Measurements from ENCODE around the gene PRICKLE2. TPM values are rescaled to one million over a fixed set of nuclear protein-coding genes. Genes with fewer than 3 reads are reported as not detected.

PRICKLE2 gene
- total RNA-seq, 2 donors from 2014 or later: 27.9 to 42.3 TPM

DNA sequence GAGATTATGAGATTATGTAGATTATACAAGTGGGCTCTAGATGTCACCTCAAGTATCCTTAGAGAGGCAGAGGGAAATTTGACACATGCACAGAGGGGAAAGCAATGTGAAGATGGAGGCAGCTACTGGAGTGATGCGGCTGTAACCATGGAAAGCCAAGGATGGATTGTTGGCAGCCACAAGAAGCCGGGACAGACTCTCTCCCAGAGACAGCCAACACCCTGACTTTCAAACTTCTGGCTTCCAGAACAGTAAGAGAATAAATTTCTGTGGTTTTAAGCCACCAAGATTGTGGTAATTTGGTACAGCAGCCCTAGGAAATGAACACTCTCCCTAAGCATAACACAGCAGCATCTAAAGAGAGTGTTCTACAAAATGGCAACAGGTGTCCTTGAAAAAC is 34.4 kb upstream of the PRICKLE2 start:
- TF ChIP-seq, protein P1, sequence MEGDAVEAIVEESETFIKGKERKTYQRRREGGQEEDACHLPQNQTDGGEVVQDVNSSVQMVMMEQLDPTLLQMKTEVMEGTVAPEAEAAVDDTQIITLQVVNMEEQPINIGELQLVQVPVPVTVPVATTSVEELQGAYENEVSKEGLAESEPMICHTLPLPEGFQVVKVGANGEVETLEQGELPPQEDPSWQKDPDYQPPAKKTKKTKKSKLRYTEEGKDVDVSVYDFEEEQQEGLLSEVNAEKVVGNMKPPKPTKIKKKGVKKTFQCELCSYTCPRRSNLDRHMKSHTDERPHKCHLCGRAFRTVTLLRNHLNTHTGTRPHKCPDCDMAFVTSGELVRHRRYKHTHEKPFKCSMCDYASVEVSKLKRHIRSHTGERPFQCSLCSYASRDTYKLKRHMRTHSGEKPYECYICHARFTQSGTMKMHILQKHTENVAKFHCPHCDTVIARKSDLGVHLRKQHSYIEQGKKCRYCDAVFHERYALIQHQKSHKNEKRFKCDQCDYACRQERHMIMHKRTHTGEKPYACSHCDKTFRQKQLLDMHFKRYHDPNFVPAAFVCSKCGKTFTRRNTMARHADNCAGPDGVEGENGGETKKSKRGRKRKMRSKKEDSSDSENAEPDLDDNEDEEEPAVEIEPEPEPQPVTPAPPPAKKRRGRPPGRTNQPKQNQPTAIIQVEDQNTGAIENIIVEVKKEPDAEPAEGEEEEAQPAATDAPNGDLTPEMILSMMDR (IDR thresholded peaks at IDR 0.05): no peak
- Histone ChIP-seq H3K4me3 (no peak overlapping the region), H3K27me3 (replicated peaks; ENCODE audit: insufficient read depth) (no peaks in the 10 kb centered on the region), H3K27ac (no peak overlapping the region), H3K4me1 (ENCODE audit: control insufficient read depth in 1 of 2, low read depth in 2 of 2) (peaks cover 14 to 47% of the 10 kb centered on the region in 2 donors), H3K9me3 (no peaks in the 10 kb centered on the region), H3K36me3 (no peaks in the 10 kb centered on the region)
- no peak for ATAC-seq (ENCODE audit: insufficient number of reproducible peaks, low FRiP score, low read depth)
- no peak for DNase-seq (ENCODE audit: low spot score)

DNA sequence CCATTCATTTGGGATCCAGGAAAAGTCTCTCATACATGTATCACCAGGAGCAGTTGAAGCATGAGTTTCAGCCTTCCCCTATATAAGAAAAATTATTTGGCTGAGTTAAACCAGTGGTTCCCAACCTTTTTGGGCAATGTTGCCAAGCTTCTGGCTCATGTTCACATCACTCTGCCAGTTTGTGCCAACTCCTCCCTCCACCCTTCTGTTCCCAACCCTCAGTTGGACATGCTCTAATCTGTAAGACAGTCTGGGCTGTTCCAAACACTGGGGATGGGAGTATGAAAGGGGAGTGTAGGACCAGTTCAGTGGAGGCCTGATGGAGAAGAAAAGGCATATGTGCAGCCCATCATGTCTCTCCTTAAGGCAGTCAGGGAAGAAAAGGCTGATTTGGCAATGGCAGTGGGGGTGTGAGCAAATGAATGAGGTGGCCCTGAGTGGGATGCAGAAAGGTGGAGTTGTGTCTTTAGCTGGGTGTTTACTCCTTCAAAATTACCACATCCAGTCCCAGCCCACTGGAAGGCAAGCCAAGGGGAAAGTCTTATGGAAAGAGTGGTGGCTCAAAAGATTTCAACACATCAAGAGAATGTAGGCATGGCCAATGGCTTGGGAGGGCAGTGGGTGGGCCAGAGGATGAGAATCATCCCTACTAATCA is 32.0 kb upstream of the PRICKLE2 start:
- no peak for ATAC-seq (ENCODE audit: insufficient number of reproducible peaks, low FRiP score, low read depth)
- no peak for DNase-seq (ENCODE audit: low spot score)
- H3K4me1 ChIP-seq (ENCODE audit: control insufficient read depth in 1 of 2, low read depth in 2 of 2): peaks cover 13 to 31% of the 10 kb centered on the region in 2 donors

DNA sequence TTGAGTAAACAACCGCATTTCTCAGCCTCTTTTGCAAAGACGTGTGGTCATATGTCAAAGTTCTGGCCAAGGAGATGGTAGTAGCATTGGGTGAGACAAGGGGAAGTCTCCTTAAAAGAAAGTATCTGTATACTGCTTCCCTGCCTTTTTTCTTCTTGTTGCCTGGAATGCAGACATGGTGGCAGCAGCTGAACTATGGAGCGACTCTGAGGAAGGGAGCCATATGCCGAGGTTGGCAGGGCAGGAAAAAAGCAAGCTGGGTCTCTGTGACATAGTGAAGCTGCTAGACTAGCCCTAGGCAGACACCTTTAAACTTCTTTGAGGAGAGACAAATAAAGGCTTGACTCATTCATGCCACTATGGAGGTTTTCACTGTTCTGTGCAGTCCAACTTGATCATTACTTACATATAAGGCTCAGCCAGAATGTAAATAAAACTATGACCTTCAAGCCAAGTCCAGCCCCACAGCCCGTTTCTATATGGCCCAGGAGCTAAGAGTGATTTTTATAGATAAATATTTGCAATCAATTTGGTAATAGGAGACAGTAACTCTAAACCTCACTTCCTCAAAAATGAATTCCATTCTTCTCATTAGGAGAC is 30.6 kb upstream of the PRICKLE2 start:
- Histone ChIP-seq H3K36me3 (no peaks in the 10 kb centered on the region), H3K4me1 (ENCODE audit: control insufficient read depth in 1 of 2, low read depth in 2 of 2) (peaks cover 9 to 24% of the 10 kb centered on the region in 2 donors), H3K9me3 (no peaks in the 10 kb centered on the region), H3K4me3 (no peak overlapping the region), H3K27me3 (replicated peaks; ENCODE audit: insufficient read depth) (no peaks in the 10 kb centered on the region), H3K27ac (no peak overlapping the region)
- no peak for DNase-seq (ENCODE audit: low spot score)
- ATAC-seq (ENCODE audit: insufficient number of reproducible peaks, low FRiP score, low read depth): no peak
- TF ChIP-seq, protein P1 (IDR thresholded peaks at IDR 0.05): no peak

More for the DNA sequence above, 32.0 kb upstream of the PRICKLE2 start:
- Histone ChIP-seq H3K27ac (no peak overlapping the region), H3K9me3 (no peaks in the 10 kb centered on the region), H3K36me3 (no peaks in the 10 kb centered on the region), H3K4me3 (no peak overlapping the region), H3K27me3 (replicated peaks; ENCODE audit: insufficient read depth) (no peaks in the 10 kb centered on the region)
- TF ChIP-seq, protein P1 (IDR thresholded peaks at IDR 0.05): no peak

DNA sequence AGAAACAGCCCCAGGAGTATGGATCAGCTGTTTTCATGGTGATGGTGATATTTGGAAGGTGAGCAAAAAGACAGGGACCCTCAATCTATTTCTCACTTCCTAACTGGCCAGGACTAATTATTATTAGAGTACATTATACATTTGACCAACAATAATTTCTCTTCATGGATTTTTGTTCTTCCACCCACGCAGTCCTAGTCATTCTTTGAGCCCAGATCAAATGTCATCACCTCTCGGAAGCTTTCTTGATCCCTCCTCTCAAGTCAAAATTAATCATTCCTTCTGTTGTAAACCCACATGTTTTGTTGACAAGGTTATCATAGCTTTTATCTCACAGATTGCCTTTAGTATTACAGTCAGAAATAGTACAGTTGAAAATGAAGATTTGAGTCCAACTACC is 29.2 kb upstream of the PRICKLE2 start:
- ATAC-seq (ENCODE audit: insufficient number of reproducible peaks, low FRiP score, low read depth) (no peak), DNase-seq (ENCODE audit: low spot score) (no peak)
- Histone ChIP-seq H3K4me1 (ENCODE audit: control insufficient read depth in 1 of 2, low read depth in 2 of 2) (peaks cover 0 to 11% of the 10 kb centered on the region in 2 donors), H3K4me3 (no peak overlapping the region), H3K27me3 (replicated peaks; ENCODE audit: insufficient read depth) (no peaks in the 10 kb centered on the region), H3K9me3 (no peaks in the 10 kb centered on the region), H3K27ac (no peak overlapping the region), H3K36me3 (no peaks in the 10 kb centered on the region)
- TF ChIP-seq, protein P1 (IDR thresholded peaks at IDR 0.05): no peak

DNA sequence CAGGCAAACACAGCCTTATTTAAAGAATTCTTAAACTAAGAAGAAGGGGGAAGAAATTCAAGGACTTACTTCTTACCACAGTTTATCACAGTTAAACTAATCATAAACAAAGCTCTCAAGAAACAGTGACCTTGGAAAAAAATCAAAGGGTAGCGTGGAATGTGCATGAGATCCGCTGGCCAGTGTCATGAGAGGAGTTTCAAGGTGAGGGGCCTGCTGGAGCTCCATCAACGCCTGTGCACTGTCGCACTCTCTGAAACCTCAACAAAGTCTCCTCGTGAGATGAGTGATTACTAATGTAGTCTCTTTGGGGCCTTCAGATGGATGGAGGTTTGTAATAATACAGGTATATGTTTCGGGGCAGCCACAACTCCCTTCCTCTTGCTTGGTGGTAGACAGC is 28.4 kb upstream of the PRICKLE2 start:
- Histone ChIP-seq H3K4me1 (ENCODE audit: control insufficient read depth in 1 of 2, low read depth in 2 of 2) (peaks cover 0 to 11% of the 10 kb centered on the region in 2 donors), H3K27ac (no peak overlapping the region)
- no peak for DNase-seq (ENCODE audit: low spot score)

More for the DNA sequence above, 28.4 kb upstream of the PRICKLE2 start:
- no peaks in the 10 kb centered on the region for H3K9me3 ChIP-seq
- no peaks in the 10 kb centered on the region for H3K36me3 ChIP-seq
- TF ChIP-seq, protein P1 (IDR thresholded peaks at IDR 0.05): no peak
- no peaks in the 10 kb centered on the region for H3K27me3 ChIP-seq (replicated peaks; ENCODE audit: insufficient read depth)
- no peak overlapping the region for H3K4me3 ChIP-seq
- no peak for ATAC-seq (ENCODE audit: insufficient number of reproducible peaks, low FRiP score, low read depth)

All from thoracic aorta (tissue), 2 donors.